ENCODE results near the gene HSPA13.

The HSPA13 gene

DNA sequence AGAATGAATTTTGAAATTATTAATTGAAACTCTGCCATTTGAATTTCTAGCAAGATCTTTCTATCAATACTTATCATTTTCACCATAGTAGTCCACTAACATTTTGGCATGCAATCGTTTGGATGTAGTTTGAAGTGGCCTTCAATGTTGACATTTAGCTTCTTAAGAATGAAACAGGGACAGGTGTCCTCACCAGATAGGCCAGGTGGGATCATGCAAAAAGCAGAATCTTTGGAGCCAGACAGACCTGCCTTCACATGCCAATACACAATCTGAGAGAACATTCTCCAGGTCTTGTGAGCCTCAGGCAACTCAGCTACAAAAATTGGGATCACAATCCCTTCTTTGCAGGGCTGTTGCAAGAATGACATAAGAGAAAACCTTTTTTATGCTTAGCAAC, 18.3 kb upstream of the HSPA13 start:
- DNase-seq (ENCODE audit: low spot score) = no peak
- TF ChIP-seq, protein P1, sequence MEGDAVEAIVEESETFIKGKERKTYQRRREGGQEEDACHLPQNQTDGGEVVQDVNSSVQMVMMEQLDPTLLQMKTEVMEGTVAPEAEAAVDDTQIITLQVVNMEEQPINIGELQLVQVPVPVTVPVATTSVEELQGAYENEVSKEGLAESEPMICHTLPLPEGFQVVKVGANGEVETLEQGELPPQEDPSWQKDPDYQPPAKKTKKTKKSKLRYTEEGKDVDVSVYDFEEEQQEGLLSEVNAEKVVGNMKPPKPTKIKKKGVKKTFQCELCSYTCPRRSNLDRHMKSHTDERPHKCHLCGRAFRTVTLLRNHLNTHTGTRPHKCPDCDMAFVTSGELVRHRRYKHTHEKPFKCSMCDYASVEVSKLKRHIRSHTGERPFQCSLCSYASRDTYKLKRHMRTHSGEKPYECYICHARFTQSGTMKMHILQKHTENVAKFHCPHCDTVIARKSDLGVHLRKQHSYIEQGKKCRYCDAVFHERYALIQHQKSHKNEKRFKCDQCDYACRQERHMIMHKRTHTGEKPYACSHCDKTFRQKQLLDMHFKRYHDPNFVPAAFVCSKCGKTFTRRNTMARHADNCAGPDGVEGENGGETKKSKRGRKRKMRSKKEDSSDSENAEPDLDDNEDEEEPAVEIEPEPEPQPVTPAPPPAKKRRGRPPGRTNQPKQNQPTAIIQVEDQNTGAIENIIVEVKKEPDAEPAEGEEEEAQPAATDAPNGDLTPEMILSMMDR (IDR thresholded peaks at IDR 0.05; ENCODE audit: extremely low read depth, missing control alignments) = no peak

DNA sequence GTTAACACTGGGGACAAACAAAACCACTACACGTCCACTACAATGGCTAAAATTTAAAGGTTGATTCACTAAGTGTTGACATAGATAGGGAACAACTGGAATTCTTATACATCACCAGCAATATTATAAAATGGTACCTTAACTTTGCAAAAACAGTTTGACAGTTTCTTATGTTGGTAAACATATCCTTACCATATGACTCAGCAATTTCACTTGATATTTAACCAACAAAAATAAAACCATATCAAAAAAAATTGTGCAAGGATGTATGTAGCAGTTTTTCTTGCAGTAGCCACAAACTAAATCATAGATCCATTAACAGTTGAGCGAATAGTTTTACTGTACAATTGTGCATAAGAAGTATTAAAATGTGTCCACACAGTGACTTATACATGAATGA, 5.3 kb upstream of the HSPA13 start:
- no peak for DNase-seq (ENCODE audit: low spot score)

DNA sequence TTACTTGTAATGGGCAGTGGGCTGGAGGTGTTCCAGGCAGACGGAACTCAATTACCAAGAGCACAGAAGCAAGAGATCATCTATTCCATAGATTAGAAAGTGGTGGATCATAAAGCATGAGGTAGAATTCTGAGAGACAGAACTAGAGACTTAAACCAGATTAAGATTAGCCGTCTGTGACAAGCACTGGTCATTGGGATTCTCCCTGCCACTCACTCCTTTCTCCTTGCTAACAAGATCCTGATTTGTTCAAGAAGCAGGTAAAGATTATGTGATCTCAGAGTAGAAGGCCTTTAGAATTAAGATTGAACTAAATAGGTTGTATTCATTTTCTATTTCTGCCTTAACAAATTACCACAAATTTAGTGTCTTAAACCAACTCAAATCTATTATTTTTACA, 1.5 kb upstream of the HSPA13 start:
- DNase-seq (ENCODE audit: low spot score) = no peak
- TF ChIP-seq, protein P1 (IDR thresholded peaks at IDR 0.05; ENCODE audit: extremely low read depth, missing control alignments) = no peak

More for the DNA sequence above, 5.3 kb upstream of the HSPA13 start:
- TF ChIP-seq, protein P1 (IDR thresholded peaks at IDR 0.05; ENCODE audit: extremely low read depth, missing control alignments) = no peak

DNA sequence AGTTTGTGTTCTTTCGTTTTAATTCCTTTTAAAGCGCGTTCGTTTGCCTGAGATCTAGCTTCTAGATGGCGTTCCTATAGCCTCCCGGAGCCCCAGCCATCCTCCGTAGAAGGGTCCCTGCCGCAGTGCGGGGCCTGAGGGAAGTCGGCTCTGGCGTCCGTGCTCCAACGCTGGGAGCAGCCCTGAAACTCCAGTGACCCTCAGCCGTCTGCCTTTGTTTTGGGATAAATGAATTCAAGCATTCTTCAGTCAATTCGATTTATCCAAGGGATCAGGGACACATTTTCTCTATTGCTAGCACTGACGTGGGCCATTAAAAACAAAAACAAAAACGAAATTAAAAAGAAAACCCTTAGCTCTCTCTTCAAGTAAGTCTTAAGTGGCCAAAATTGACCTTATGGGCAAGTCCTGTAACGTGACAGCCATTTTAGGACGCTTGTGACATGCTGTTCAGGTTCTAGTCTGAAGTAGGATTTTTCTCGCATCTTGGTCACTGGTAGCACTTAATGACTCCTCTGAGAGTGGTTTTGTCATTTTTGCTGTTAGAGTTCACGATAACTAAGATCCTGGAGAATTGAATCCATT, 742 bp upstream of the HSPA13 start:
- DNase-seq (ENCODE audit: low spot score) = peak; percentile 14

DNA sequence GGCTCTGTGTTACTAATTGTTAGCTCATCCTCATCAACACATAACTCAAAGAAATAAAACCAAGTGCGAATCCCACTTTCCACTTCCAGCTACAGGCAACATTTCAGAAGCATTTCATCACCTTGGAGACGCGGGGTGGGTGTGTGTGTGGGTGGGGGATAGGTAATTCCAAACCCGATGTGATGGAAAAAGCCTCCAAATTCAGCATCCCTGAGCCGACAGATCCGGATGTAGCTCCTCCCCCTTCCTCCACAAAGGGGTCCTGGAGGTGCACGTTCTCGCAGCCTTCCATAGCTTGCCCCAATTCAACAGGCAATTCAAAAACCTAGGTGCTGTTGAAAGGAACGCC, 486 bp downstream of the HSPA13 start:
- TF ChIP-seq, protein P1 (IDR thresholded peaks at IDR 0.05; ENCODE audit: extremely low read depth, missing control alignments) = no peak
- no peak for DNase-seq (ENCODE audit: low spot score)

More for the DNA sequence above, 742 bp upstream of the HSPA13 start:
- TF ChIP-seq, protein P1 (IDR thresholded peaks at IDR 0.05; ENCODE audit: extremely low read depth, missing control alignments) = no peak

DNA sequence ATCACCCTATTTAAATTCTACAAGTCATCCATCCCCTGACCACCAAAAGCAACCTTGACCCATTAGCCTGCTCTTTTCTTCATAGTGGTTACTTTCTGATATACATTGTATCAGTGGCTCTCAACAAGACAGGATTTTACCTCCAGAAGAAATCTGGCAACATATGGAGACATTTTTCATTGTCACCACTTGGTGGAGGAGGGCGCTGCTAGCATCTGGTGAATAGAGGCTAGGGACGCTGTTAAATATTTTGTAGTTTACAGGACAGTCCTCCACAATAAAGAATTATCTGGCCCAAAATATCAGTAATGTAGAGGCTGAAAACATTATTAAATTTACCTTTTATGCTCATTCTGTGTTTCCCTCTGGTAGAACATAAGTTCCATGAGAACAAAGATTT, 6.1 kb downstream of the HSPA13 start:
- TF ChIP-seq, protein P1 (IDR thresholded peaks at IDR 0.05; ENCODE audit: extremely low read depth, missing control alignments) = no peak
- DNase-seq (ENCODE audit: low spot score) = no peak

DNA sequence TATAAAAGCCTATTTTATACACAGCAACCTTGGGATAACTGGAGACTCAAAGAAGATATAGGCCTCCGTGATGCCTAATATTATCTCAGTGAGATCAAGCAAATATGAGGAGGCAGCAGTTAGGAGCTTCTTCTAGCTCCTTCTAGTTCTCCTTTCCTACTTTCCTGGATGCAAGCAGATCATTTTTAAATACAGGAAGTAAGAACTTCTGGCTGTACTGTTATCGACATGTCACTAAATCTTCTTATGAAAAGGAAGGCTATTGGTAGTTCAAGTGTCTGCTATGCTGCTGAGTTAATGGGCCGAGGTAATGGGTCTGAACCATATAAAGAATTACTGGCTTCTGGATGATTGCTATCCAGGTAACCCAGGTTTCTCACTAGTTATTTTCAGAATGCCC, 15.9 kb downstream of the HSPA13 start:
- no peak for DNase-seq (ENCODE audit: low spot score)
- TF ChIP-seq, protein P1 (IDR thresholded peaks at IDR 0.05; ENCODE audit: extremely low read depth, missing control alignments) = no peak

All from GM20000 (cell line).